GM19452 (cell line): ENCODE results near the gene EXOC3L4.
"Not testable (repeated sequence)": the region's sequence is repeated elsewhere in the genome, so short reads cannot be mapped to it uniquely, and the experiment has no call there.

Experiments used
- ATAC-seq: cut with Tn5 transposase; IDR thresholded peaks from one replicate; pipeline ENCODE4 v1.9.1; 2021; ENCODE audit not compliant: unreplicated experiment

The EXOC3L4 gene

DNA sequence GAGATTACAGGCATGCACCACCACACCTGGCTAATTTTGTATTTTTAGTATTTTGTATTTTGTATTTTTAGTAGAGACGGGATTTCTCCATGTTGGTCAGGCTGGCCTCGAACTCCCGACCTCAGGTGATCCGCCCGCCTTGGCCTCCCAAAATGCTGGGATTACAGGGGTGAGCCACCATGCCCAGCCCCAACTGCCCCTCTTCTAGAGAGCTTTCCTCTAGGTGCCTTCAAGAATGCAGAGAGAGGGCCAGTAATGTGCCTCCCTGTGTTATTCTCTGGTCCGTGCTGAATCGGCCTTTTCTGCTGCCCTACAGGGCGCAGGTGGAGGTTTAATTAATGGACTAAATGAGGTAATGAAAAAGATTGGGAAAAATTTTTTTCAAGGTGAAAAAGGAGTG lies 25.0 kb downstream of the EXOC3L4 start:
- not testable (repeated sequence) for ATAC-seq

DNA sequence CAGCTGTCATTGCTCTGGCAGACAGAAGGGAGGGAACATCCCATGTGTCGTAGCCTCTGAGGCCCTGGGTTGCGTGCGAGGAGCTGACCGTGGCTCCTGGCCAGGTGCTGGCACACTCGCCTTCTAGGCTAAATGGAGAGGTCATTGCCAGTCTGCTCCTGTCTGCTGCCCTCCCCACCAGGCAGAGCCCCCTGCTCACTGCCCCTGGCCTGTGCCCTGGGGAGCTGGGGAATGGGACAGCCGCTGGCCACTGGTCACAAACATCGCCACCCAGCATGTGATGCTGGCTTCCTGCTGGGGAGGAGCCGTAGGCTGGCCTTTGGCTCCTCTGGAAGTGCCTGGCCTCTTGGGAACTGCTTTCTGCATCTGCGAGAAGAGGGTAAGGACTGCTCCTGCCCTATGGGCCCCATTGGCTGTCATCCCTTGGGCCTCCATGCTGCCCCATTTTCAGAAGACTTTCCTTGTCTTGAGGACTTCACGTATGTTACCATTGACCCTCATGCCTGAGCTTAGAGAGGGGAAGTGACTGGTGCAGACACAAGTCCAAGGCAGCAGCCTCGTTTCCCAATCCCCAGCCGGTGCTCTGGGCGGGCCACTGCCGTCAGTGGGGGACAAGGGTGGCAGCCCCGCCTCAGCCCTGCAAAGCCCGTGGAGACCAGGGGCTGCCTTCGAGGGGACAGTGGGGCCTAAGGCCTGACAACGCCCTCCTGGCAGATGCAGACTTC lies 26.8 kb downstream of the EXOC3L4 start:
- ATAC-seq: no peak

DNA sequence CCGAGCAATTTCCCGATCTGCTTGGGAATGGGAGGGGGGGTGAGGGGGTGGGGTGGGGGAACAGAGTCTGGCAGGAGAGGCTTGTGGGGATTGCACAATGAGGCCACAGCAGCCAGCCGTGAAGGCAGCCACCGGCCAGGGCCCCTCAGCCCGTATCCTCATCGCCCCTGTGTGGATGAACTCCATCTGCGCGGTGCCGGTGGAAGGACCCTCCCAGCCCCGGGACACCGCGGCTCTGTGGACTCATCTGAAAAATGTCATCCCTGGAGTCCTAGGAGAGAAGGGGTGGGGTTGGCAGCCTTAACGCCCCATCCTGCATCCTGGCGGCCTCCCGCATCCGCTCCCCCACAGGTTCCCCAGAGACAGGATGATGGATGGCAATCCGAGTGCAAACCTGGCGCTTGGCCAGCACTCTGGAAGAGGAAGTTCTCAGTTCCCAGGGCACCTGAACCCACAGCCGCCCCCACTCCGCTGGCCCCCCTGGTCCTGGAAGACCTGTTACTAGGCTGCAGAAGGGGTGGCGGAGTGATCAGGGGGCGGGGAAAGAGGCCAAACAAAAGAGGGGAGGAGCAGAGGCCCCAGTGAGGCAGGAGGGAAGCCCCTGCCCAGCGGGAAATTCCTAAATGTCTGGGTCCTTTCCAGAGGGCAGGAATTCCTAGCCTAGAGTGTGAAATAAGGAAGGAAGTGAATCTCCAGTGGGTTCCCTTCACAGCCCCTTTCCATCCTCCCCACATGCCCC lies 27.5 kb downstream of the EXOC3L4 start:
- ATAC-seq: no peak

DNA sequence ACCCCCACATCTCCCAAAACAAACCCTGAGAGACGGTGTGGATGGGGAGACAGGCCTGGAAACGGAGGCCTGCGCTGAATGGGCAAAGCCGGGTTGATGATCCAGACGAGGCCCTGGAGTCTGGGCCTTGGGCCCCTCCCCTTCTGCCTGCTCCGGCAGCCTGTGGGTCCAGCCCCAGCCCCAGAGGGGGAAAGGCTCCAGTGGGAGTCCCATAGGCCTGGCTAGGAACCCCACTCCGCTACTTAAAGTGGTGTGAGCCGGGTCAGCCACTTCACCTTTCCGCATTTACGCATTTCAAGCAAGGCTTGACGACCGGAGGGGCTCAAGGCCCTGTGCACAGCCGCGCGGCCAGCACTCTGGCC lies 28.0 kb downstream of the EXOC3L4 start:
- ATAC-seq: no peak

DNA sequence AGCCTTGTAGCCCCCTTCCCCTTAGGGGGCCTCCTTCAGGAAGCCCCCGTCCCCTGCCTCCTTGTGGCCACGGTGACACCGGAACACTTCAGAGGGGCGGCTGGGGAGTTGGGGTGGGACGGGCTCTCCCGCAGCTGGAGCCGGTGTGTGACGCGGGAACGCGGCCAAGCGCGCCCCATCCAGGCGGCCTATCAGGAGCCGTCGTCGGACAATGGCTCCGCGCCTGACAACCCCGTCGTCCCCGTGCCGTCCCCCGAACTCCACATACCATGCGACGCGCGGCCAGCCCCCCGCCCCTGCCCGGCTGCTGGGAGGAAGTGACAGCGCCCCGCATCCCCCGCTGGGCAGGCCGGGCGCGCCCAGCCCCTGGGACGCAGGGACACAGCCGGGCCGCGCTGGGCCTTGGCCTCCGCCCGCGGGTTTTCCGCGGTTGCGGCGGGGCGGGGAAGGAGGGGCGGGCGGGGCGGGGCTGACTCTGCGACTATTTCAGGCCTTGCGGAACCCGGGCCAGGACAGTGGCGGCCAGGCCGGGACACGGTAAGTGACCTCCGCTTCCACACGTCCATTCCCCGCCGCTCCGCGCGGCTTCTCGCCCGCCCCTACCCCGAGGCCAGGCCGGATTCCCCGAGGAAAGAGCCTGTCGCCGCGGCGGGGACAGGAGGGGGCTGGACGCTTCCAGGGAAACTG lies 28.6 kb downstream of the EXOC3L4 start, which contains the start of gene TNFAIP2:
Gene TNFAIP2 (plus strand): TSS at position 515 of the 687 bp plus-strand sequence. CDS start 2,997 bp downstream, outside the sequence.
- no peak for ATAC-seq

DNA sequence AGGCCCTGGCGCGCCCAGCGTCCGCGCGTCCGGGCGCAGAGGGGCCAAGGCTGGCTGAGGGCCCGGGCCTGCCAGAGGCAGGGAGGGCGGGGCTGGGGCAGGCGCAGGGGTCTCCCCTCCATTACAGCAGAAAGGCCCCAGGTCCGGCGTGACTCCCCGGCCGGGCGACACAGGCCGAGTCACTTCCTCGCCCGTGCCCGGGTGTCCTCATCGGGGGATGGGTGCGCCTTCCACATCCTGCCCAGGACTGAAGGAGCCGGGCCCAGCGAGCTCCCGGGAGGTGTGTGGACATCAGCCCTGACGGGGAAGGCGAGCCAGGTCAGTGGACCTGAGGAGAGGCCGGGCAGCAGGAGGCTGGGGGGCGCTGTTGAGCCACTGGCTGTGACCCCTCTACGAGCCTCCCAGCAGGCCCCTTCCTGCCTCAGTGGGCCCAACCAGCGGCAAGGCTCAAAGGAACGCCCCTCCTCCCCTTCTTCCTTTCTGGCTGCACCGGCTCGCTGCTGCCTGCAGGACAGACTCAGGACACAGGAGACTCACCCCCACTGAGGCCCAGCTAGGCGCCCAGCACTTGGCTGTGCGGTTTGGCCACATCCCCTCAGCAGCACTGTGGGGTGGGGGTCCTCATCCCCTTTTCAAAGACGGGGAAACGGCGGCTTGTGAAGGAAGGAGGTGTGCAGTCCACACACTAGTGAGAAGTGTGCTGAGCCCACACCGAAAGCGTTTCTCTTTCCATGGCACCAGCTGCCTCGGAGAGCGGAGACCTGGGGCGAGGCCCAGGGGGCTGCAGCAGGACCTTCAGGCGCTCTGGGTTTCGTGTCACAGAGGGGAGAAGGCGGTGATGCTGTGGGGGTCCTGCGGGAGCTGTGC lies 29.3 kb downstream of the EXOC3L4 start:
- no peak for ATAC-seq

DNA sequence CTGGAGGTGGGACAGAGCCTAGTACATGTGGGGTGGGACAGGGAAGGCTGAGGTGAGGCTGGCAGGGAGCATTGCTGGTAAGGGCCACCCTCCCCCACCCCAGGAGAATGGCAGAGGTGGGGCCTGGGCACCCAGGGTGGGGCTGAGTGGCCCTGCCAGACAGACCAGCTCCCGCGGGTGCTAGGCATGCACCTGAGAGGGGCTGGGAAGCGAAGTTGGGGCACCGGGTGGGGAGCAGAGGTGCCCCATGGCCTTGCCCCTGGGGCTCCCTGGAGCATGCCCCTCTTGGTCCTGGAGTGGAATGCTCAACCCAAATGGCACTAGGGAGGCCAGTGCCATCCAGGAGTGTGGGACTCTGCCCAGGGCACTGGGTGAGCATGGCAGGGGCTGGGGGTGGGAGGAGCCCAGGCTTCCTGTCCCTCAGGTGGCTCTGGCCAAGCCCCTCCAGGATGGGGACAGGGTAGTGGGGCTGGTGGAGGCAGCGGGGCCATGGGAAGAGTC lies 30.0 kb downstream of the EXOC3L4 start:
- ATAC-seq: no peak

DNA sequence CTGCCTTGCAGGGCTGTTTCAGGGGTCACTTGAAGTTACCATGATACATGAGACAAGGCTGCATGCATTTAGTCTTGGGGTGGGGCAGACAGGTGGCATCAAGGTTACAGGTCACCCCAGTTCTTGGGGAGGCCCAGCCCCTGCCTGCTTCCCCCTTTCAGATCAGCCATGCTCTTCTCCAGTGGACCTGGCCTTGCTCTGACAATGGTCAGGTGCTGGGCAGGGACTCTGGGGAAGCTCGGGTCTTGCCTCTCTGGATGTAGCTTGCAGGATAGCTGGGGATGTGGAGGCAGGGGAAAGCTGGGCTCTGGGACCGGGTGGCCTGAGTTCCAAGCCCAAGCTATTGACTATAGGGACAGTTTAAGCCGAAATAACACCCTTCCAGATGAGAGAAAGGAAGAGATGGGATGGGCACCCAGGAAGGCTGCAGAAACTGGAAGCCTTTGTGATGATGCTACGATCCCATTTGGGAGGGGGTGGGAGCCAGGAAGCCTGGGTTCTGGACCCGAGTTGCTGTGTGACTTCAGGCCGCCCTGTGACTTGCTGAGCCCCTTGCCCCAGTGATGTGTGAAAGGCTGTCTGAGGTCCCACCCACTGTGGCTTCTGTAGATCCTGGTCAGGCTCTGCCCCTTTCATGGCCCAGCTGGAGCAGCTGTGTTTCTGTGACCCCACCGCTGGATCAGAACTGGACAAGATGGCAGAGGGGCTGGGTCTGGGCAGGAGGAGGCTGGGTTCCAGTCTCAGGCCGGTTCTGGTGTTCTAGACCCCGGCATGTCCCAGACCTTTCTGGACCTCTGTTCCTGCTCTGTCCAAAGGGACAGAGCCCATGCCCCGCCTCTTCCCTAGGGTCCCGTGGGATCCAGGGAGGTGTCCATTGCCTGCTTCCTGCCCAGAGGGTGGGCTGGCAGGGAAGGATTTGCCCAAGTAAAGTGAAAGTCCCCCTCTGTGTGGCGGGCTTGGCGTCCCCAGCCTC lies 30.9 kb downstream of the EXOC3L4 start:
- no peak for ATAC-seq

DNA sequence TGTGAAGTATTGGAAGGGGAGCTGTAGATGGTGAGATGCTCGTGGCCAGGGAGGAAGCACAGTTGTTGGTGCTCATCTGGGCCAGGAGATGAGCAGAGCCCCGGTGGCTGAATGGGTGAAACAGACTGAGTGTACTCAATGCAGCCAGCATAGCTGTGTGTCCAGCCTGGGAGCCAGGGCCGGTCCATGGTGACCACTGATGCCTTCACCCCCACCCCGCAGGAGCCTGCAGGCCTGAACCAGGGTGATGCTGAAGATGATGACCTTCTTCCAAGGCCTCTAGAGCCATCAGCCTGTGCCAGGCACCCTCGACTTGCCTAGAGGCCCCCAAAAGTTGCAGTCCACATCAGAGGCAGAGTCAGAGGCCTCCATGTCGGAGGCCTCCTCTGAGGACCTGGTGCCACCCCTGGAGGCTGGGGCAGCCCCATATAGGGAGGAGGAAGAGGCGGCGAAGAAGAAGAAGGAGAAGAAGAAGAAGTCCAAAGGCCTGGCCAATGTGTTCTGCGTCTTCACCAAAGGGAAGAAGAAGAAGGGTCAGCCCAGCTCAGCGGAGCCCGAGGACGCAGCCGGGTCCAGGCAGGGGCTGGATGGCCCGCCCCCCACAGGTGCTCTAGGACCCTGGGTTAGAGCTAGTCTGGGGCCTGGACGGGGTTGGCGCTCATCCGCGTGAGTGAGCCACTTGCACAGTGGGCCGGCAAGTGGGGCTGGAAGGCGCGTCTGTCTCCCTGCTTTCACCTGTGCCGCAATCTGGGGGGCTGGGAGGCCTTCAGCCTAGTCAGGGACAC lies 31.8 kb downstream of the EXOC3L4 start:
- no peak for ATAC-seq

DNA sequence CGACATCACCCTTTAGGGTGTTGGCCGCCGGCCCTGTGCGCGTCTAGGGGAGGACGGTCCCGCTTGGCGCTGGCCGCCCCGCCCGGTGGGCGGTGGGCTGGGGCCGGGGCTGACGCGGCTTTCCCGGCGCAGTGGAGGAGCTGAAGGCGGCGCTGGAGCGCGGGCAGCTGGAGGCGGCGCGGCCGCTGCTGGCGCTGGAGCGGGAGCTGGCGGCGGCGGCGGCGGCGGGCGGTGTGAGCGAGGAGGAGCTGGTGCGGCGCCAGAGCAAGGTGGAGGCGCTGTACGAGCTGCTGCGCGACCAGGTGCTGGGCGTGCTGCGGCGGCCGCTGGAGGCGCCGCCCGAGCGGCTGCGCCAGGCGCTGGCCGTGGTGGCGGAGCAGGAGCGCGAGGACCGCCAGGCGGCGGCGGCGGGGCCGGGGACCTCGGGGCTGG lies 32.4 kb downstream of the EXOC3L4 start:
- no peak for ATAC-seq

DNA sequence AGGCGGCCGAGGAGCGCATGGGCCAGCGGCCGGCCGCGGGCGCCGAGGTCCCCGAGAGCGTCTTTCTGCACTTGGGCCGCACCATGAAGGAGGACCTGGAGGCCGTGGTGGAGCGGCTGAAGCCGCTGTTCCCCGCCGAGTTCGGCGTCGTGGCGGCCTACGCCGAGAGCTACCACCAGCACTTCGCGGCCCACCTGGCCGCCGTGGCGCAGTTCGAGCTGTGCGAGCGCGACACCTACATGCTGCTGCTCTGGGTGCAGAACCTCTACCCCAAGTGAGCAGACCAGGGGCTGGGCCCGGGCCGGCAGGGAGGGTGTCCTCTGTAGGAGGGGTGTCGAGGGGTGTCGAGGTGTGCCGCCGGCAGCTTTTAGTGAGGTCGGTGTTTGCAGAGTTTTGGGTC lies 32.8 kb downstream of the EXOC3L4 start:
- ATAC-seq: no peak

DNA sequence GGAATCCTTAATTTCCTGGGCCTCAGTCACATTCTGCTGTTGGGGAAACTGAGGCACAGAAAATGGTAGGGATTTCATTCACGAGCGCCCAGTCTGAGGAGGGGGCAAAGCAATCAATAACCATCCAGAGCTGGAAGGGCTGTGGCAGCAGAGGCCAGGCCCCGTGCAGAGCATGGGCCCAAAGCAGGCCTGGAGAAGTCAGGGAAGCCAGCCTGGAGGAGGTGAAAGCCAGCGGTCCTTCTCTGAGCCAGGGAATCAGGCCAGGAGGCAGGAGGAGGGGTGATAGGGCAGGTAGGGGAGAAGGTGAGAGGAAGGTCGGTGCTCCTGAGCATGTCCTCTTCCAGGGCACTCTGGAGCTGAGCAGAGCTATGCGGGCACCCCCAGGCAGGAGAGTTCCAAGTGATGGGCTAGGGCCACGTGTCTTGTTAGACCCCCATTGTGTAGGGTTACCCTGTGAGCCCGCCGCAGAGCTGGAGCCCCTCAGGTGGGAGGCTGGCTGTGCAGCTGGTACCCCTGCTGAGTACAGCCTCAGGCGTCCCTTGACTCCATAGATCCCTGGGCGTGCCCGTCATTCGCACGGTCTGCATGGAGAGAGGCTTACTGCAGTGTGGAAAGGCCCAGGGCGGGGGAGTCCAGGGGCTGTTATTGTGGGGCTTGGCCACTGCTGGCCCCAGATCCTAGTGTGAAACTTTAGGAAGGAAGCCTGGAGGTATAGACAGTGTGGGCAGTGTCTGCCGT lies 33.5 kb downstream of the EXOC3L4 start:
- ATAC-seq: no peak

DNA sequence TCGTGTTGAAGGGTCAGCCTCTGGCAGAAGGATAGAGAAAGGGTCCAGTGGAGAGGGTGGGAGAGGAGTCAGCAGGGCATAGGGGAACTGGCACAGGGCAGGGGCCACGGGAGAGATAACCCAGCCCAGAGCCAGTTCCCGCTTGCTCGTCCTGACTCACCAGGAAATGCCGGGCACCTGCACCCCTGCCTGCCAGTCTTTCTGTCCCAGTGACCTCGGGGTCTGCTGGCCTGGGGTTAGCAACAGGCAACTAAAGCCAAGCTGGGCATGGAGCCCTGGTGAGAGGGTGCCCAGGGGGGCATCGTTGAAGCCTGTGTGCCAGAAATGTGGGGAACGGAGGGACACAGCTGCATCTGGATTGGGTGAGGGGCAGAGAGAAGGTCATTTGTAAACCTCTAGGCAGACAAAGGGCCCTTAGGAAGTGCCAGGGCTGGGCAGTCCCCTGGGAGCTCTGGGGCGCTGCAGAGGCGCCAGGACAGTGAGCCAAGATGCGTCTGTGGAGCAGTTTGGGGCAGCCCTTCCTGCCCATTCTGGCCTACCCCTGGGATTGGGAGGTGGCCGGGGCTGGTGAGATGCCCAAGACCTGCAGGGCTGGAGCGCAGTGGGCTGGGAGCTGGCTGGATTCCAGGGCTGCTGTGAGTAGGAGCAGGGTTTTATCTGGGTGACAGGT lies 34.2 kb downstream of the EXOC3L4 start:
- no peak for ATAC-seq

DNA sequence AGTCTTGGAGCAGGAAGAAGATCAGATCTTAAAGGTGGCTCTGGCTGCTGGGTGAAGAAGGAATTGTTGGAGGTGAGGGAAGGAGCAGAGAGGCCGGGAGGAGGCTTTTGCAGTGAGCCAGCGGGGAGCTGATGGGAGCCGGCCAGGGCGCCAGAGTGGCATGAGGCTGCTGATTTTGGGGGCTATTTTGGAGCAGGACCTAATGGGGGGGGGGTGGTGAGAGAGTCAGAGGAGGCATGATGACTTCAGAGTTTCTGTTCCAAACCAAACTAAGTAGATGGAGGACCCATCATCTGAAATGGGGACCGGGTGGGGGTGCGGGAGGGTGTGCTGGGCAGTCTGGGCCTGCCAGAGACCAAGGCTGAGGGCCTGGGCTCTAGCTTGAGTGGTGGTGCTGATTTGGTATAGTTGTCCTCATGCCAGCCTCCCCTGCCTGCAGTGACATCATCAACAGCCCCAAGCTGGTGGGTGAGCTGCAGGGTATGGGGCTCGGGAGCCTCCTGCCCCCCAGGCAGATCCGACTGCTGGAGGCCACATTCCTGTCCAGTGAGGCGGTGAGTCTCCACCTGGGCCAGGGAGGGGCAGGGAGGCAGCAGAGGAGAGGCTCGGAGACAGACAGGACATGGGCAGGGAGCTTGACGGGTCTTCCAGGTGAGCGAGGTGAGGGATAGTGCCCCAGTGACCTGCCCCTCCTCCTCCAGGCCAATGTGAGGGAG lies 34.9 kb downstream of the EXOC3L4 start:
- no peak for ATAC-seq

DNA sequence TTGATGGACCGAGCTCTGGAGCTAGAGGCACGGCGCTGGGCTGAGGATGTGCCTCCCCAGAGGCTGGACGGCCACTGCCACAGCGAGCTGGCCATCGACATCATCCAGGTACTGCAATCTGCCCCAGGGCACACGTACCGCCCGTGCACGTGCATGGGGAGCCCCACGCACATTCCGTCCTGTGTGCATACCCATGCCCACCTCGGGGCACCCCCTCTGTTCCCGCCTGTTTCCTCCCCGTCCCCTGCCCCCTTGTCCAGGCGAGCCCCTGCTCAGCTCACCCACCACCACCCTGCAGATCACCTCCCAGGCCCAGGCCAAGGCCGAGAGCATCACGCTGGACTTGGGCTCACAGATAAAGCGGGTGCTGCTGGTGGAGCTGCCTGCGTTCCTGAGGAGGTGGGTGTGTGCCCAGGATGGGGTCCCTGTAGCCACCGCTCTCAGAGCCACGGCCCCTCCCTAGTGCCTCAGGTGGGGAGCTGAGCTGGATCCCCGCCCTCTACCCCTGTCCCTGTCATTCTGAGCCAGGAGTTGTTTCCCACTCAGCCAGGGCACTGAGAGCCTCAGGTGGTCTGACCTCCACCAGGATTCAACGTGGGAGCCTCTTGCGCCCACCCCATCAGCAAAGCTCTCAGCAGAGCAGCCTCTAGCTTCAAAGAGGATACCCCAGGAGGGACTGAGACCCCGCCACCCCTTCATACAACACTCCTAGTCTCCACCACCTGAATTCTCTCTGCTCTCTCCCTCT lies 35.7 kb downstream of the EXOC3L4 start:
- ATAC-seq: no peak

DNA sequence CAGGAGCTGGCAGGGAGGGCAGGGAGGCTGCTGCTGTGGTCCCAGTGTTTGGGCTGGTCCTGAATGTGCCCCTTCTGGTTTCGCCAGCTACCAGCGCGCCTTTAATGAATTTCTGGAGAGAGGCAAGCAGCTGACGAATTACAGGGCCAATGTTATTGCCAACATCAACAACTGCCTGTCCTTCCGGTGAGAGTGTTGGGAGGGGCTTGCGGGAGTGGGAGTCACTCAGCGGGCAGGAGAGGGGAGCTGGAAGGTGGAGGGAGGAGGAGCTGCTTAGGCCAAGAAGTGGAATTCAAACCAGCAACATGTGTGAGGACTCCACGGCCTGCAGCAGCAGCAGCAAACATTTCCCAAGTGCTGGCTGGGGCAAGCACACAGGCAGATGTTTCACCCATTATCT lies 36.4 kb downstream of the EXOC3L4 start:
- ATAC-seq: no peak
